GM21526 (cell line): ENCODE results near the gene SRP68.

ENCODE experiments used
- ATAC-seq: cut with Tn5 transposase; IDR thresholded peaks from one replicate; pipeline ENCODE4 v1.9.1; 2021; ENCODE audit warnings: moderate library complexity; ENCODE audit not compliant: unreplicated experiment, low FRiP score

Gene SRP68

DNA sequence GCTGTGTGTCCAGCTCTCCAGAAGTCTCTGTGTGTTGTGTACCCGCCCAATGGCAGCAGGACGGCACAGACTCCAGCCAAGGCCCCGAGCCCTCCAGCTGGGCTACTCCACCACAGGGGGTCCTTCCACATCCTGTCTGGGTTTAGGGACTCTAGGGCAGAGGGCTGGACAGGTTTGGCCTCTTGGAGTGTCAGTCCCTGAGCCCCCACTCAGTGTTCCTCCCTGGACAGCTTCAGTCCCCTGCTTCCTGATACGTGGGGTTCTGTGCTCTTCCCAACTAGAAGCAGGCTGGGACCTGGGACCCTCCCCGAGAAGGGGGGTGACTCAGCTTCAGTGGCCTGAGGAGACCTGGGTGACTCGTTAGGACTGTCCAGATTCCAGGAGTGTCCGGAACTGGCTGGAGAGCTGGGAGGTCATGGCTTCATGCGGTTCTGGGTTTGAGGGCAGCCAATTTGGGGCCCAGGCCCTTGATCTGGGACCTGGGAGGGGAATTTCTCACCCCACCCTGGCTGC lies 67.5 kb downstream of the SRP68 start:
- ATAC-seq: no peak

GRCh38 chr17:76003915-76004314 lies 68.4 kb downstream of the SRP68 start:
- no peak for ATAC-seq

DNA sequence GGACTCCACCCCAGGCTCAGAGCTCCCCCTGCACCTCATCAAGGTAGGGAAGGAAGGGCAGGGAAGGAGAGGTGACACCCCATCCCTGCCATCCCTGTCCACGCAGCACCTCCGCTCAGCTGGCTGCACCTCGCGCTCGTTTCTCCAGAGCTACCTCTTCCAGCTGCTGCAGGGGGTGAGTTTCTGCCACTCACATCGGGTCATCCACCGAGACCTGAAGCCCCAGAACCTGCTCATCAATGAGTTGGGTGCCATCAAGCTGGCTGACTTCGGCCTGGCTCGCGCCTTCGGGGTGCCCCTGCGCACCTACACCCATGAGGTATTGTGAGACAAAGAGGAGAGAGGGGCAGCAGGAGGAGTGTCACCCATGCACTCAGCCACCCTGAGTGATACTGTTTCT lies 70.2 kb downstream of the SRP68 start:
- no peak for ATAC-seq

- ATAC-seq: no peak
Measured at GRCh38 chr17:76000755-76001521, 71.4 kb downstream of the SRP68 start, which contains the start of gene CDK3. CDK3 (plus strand) TSS chr17:76000855; CDS start chr17:76001426, 571 bp downstream.

GRCh38 chr17:76000016-76000754 lies 72.1 kb downstream of the SRP68 start:
- ATAC-seq: no peak

DNA sequence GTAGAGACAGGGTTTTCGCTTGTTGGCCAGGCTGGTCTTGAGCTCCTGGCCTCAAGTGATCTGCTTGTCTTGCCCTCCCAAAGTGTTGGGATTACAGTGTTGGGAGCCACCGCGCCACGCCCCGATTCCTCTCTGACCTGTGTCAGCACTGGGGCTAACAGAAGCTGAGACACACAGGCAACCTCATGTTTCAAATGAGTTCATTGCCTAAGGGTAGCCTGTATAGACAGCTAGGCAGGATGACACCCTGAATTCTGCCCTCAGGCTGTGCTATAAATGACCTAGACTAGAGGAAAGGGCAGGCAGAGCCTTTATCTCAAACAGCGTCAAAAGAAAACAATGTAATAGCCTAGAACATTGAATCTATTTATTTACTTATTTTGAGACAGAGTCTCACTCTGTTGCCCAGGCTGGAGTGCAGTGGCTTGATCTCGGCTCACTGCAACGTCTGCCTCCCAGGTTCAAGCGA lies 74.0 kb downstream of the SRP68 start:
- ATAC-seq: no peak

- no peak for ATAC-seq
Measured at GRCh38 chr17:75996665-75997590, 75.4 kb downstream of the SRP68 start.

DNA sequence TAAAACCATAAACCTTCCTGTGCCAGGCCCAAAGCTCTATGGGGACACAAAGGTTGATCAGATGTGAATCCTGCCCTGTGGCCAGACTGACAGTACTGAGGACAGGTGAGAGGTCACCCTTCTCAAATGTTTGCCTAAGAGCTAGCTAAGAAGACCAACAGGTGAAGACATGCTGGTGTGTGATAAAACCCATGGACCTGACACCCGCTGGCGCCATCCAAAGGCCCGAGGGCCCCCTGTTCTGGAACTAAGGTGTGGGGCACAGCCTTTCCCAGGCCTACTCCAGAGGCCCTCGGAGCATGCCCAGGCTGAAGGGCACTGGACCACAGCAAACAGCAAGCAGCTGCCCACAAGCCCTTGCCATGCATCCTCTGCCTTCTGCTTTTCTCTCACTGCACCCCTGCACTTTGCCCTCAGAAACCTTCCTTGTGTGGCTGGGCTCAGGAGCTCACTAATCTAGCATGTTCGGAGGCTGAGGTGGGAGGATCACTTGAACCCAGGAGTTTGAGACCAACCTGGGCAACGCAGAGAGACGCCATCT lies 76.9 kb downstream of the SRP68 start:
- no peak for ATAC-seq

DNA sequence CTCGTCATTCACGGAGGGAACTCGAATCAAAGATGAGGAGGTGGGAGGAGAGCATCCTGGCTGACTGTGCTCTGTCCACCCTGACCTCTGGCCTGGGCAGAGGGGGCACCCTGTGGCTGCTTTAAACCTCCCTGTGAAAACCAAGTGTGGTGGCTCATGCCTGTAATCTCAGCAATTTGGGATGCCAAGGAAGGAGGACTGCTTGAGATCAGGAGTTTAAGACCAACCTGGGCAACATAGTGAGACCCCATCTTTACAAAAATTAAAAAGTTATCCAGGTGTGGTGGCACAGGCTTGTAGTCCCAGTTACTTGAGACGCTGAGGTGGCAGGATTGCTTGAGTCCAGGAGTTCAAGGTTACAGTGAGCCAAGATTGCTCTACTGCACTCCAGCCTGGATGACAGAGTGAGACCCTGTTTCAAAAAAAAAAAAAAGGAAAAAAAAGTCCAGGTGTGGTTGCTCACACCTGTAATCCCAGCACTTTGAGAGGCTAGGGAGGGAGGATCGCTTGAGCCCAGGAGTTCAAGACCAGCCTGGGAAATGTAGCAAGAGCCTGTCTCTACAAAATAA lies 77.4 kb downstream of the SRP68 start:
- no peak for ATAC-seq

GRCh38 chr17:75991396-75991795 lies 80.9 kb downstream of the SRP68 start:
- no peak for ATAC-seq
